ENCODE results near the gene GTF2H1. TPM values are rescaled to one million over a fixed set of nuclear protein-coding genes. Genes with fewer than 3 reads are reported as not detected.

Gene GTF2H1
- total RNA-seq (2021) (72.9 and 89.1 TPM in 2 replicates), Bru-seq, nascent RNA (percentile 95 among the genes with signal in this experiment), BruChase-seq, experiment 1, labeled RNA remaining after a 2-hour chase (percentile 90 among the genes with signal in this experiment), BruChase-seq, experiment 2, labeled RNA remaining after a 6-hour chase (percentile 90 among the genes with signal in this experiment)
- long read RNA-seq, transcript GTF2H1-201 (15 exons, 2,982 nt) = major isoform, 65 of 105 reads
- long read RNA-seq, partial matches to known transcripts = 26 of 105 reads
- long read RNA-seq, other reads (novel, unspliced or antisense) = 10 of 105 reads

DNA sequence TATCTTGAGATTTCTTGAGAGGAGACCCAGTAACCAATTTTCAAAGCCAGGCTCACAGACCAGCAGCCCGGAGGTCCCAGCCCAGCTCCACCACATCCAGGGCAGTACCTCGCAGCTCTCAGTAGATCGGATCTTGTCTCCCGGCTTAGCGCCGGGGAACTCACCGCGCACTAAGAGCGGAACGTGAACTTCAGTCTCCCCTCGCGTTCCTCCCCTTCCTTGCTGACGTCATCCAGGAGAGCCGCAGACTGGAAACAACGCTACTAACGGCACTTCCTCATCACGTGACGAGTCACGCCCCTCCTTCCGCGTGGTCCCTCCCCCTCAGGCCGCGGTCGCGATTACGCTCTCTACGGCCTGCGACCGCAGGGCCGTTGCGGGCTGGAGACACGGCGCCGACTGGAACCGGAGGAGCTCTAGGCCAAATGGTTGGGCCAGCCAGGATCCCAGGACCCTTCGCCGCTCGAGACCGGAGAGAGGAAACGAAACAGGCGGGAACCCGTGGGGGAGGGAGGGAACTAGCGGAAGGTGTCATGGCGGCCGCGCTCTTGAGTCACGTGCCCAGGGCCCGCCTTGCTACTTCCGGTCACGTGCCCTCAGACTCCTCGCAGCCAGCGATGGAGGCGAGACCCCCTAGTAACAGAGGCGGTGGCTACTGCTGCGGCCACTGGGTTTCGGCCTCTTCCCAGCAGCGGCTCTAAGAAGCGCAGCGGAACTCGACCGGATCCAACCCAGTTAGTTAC is at the start of gene GTF2H1, which contains the start of gene HPS5:
Gene GTF2H1 (plus strand): TSS at position 599 of the 743 bp plus-strand sequence. CDS start 10,508 bp downstream, outside the sequence.
Gene HPS5 (minus strand): TSS at position 172 of the 743 bp plus-strand sequence. CDS start 4,282 bp downstream, outside the sequence.
- BruUV-seq (replicated peaks) = no TSS peak
- Histone ChIP-seq H3K27me3 (ENCODE audit: insufficient read depth, low read depth) (no peaks in the 10 kb centered on the region), H2AFZ (peak within 1 kb of the TSS; percentile 95), H3K36me3 (ENCODE audit: low read depth) (peaks cover 26% of the 10 kb centered on the region), H3K4me1 (replicated peaks; ENCODE audit: insufficient read depth) (peaks cover 45% of the 10 kb centered on the region), H3K9me3 (ENCODE audit: insufficient read depth, low read depth) (no peaks in the 10 kb centered on the region), H3K27ac (peak within 1 kb of the TSS; percentile 93), H3K9me2 (ENCODE audit: insufficient read depth) (no peaks in the 10 kb centered on the region), H3F3A (ENCODE audit: insufficient read depth, low read depth) (peaks cover 24% of the 10 kb centered on the region), H4K20me1 (ENCODE audit: insufficient read depth) (peaks cover 8% of the 10 kb centered on the region; the same call in 1 of the 2 replicates), H3K4me3 (peak within 1 kb of the TSS; percentile 82), H3K79me2 (ENCODE audit: low read depth) (peaks cover 92% of the 10 kb centered on the region), H3K4me2 (peak within 1 kb of the TSS; percentile 85)
- ChIA-PET CTCF (no interaction called here), POLR2A (ENCODE audit: unreplicated experiment) (interaction anchor here (0.6 to 1.1 kb wide), 4 partner anchors 9 to 193 kb away, joined by 3 to 11 read pairs (median 4); no protein-coding TSS in a partner anchor)
- peak; percentile 95 to 97 for DNase-seq
- intact Hi-C loops (cut with micrococcal nuclease; ENCODE audit: unreplicated experiment) = loop anchor here (1.0 to 5.0 kb wide), 3 partner anchors 9 to 205 kb away; partner anchors contain the start of genes LDHA and TSG101
- TF ChIP-seq, protein P1, sequence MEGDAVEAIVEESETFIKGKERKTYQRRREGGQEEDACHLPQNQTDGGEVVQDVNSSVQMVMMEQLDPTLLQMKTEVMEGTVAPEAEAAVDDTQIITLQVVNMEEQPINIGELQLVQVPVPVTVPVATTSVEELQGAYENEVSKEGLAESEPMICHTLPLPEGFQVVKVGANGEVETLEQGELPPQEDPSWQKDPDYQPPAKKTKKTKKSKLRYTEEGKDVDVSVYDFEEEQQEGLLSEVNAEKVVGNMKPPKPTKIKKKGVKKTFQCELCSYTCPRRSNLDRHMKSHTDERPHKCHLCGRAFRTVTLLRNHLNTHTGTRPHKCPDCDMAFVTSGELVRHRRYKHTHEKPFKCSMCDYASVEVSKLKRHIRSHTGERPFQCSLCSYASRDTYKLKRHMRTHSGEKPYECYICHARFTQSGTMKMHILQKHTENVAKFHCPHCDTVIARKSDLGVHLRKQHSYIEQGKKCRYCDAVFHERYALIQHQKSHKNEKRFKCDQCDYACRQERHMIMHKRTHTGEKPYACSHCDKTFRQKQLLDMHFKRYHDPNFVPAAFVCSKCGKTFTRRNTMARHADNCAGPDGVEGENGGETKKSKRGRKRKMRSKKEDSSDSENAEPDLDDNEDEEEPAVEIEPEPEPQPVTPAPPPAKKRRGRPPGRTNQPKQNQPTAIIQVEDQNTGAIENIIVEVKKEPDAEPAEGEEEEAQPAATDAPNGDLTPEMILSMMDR (conservative IDR thresholded peaks at IDR 0.05) = no peak
- no peak for TF ChIP-seq EZH2 (IDR thresholded peaks at IDR 0.05; ENCODE audit: low read depth)

DNA sequence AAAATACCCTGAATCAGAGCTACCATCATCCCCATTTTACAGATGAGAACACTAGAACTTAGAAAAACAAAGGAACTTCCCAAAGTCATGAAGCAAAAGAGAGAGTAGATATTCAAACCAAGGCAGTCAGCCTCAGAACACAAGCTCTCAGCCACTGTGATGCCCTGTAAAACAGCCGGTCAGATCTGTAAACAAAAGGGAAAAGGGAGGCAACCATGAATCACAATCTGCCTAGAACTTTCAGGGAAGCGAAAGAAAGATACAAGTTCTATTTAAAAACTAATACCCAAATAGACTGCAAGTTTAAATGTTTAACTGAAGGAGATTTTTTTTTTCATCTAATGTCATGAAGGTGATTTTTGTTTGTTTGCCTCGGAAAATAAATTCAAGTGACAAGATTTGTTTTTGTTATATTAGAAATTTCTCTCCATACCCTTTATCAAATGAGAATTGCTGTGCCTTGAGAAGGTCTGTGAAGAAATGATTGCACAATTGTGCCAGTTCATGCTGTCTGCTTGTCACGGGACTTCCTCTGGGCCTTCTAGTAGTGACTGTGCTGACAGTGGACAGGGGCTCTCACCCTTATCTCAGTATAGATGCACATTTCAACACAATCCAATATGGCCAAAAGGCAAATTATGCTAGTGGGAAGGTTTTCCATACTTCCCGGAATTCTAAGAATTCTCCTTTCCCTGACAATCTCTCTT is 44.6 kb upstream of the GTF2H1 start:
- no peaks in the 10 kb centered on the region for H3K27me3 ChIP-seq (ENCODE audit: insufficient read depth, low read depth)
- H3K4me2 ChIP-seq = no peak overlapping the region
- no TSS peak for BruUV-seq (replicated peaks)
- peaks cover 13% of the 10 kb centered on the region; the same call in 1 of the 2 replicates for H3K36me3 ChIP-seq (ENCODE audit: low read depth)
- H3K79me2 ChIP-seq (ENCODE audit: low read depth) = no peaks in the 10 kb centered on the region
- no peak for TF ChIP-seq EZH2 (IDR thresholded peaks at IDR 0.05; ENCODE audit: low read depth)
- TF ChIP-seq, protein P1 (conservative IDR thresholded peaks at IDR 0.05) = no peak
- ChIA-PET POLR2A (ENCODE audit: unreplicated experiment) (no interaction called here), CTCF (no interaction called here)
- no peaks in the 10 kb centered on the region for H4K20me1 ChIP-seq (ENCODE audit: insufficient read depth)
- no peak for DNase-seq
- no peak overlapping the region for H3K4me3 ChIP-seq
- no peak overlapping the region for H3K27ac ChIP-seq
- peaks cover 10% of the 10 kb centered on the region for H3F3A ChIP-seq (ENCODE audit: insufficient read depth, low read depth)
- intact Hi-C loops (cut with micrococcal nuclease; ENCODE audit: unreplicated experiment) = no loop called here
- H3K4me1 ChIP-seq (replicated peaks; ENCODE audit: insufficient read depth) = no peaks in the 10 kb centered on the region
- H2AFZ ChIP-seq = no peak overlapping the region
- H3K9me3 ChIP-seq (ENCODE audit: insufficient read depth, low read depth) = no peaks in the 10 kb centered on the region
- H3K9me2 ChIP-seq (ENCODE audit: insufficient read depth) = no peaks in the 10 kb centered on the region
